Stomach (tissue), 4 donors: ENCODE measurements around the gene FDX1.

Experiments used
- CTCF ChIP-seq, 7 experiments: fragments of 450-650 bp in 4 of 7; fragments of 200-600 bp in 3 of 7; sonication (generic) in 3 of 7; IDR thresholded peaks; one replicate each; pipeline ENCODE4 v1.5.1; 2016 to 2019; ENCODE audit warnings: antibody characterized with exemption in 7 of 7, control low read depth in 2 of 7, mild to moderate bottlenecking in 1 of 7
- EP300 ChIP-seq: sonication (generic); formaldehyde crosslinking; IDR thresholded peaks from one replicate; pipeline ENCODE4 v1.6.1; 2017; ENCODE audit warnings: antibody characterized with exemption
- POLR2A ChIP-seq, 4 donors: fragments of 450-650 bp; IDR thresholded peaks; one replicate each; pipeline ENCODE4 v1.6.1; 2016; ENCODE audit warnings: antibody characterized with exemption in 4 of 4, control low read depth in 2 of 4, mild to moderate bottlenecking in 1 of 4, moderate library complexity in 1 of 4
- POLR2AphosphoS5 ChIP-seq, 3 donors: sonication (generic); formaldehyde crosslinking; IDR thresholded peaks; one replicate each; pipeline ENCODE4 v1.6.1; 2016; ENCODE audit warnings: antibody characterized with exemption in 3 of 3

DNA sequence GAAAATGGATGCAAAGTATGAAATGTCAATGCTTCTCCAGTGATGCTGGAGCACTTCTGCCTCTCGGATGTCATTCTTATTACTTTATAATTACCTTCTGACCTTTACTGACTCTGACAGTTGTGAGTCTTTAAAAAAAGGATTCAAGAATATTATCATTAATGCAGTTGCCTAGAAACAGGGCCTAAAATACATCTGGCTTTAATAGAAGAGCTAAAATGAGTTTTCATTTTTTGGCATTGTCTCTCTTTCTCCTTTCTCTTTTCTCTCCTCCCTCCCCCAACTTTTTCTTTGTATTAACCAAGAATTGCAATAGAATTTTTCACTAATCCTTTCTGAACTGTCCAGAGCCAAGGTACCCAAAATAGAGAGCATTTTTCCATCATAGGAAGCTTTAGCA lies 45.9 kb downstream of the FDX1 start:
- TF ChIP-seq CTCF (IDR thresholded peaks at IDR 0.05) (no peak), POLR2A (IDR thresholded peaks at IDR 0.05) (no peak), POLR2AphosphoS5 (IDR thresholded peaks at IDR 0.05) (no peak), EP300 (no peak)
